ENCODE measurements around the gene HIVEP3.

Gene HIVEP3

GRCh38 chr1:41483001-41483850 lies 435.5 kb downstream of the HIVEP3 start:
- TF ChIP-seq POLR2AphosphoS5 (IDR thresholded peaks at IDR 0.05; ENCODE audit: borderline replicate concordance, low read depth, low read length) (no peak), FOXP2 (optimal IDR thresholded peaks at IDR 0.05; ENCODE audit: control extremely low read depth, extremely low read length, insufficient read depth) (no peak), EZH2 (IDR thresholded peaks at IDR 0.05) (no peak)
- no peak for DNase-seq (ENCODE audit: low read depth, low spot score)
- Histone ChIP-seq H3K27ac (peak overlapping the region; percentile 29; the same call in 1 of the 2 replicates), H3K4me3 (peak overlapping the region; percentile 52), H3K9me3 (ENCODE audit: low read depth, low read length) (no peaks in the 10 kb centered on the region), H3K36me3 (ENCODE audit: insufficient read depth, low read length) (no peaks in the 10 kb centered on the region), H3K9ac (ENCODE audit: insufficient read length) (no peak overlapping the region)

- Histone ChIP-seq H3K4me3 (peak overlapping the region; percentile 52), H3K9ac (ENCODE audit: insufficient read length) (no peak overlapping the region), H3K9me3 (ENCODE audit: low read depth, low read length) (no peaks in the 10 kb centered on the region), H3K36me3 (ENCODE audit: insufficient read depth, low read length) (no peaks in the 10 kb centered on the region), H3K27ac (no peak overlapping the region)
- TF ChIP-seq EZH2 (IDR thresholded peaks at IDR 0.05) (no peak), POLR2AphosphoS5 (IDR thresholded peaks at IDR 0.05; ENCODE audit: borderline replicate concordance, low read depth, low read length) (no peak), FOXP2 (optimal IDR thresholded peaks at IDR 0.05; ENCODE audit: control extremely low read depth, extremely low read length, insufficient read depth) (no peak)
- DNase-seq (ENCODE audit: low read depth, low spot score): no peak
These were observed 436.5 kb downstream of the HIVEP3 start for GRCh38 chr1:41482001-41482765.

GRCh38 chr1:41481109-41481775 lies 437.5 kb downstream of the HIVEP3 start:
- no peak for TF ChIP-seq EZH2 (IDR thresholded peaks at IDR 0.05)
- TF ChIP-seq FOXP2 (optimal IDR thresholded peaks at IDR 0.05; ENCODE audit: control extremely low read depth, extremely low read length, insufficient read depth): no peak
- no peak for TF ChIP-seq POLR2AphosphoS5 (IDR thresholded peaks at IDR 0.05; ENCODE audit: borderline replicate concordance, low read depth, low read length)
- DNase-seq (ENCODE audit: low read depth, low spot score): no peak

GRCh38 chr1:41480204-41481108 lies 438.3 kb downstream of the HIVEP3 start:
- no peak for TF ChIP-seq POLR2AphosphoS5 (IDR thresholded peaks at IDR 0.05; ENCODE audit: borderline replicate concordance, low read depth, low read length)
- no peak for TF ChIP-seq EZH2 (IDR thresholded peaks at IDR 0.05)
- TF ChIP-seq FOXP2 (optimal IDR thresholded peaks at IDR 0.05; ENCODE audit: control extremely low read depth, extremely low read length, insufficient read depth): no peak
- Histone ChIP-seq H3K4me3 (no peak overlapping the region), H3K9ac (ENCODE audit: insufficient read length) (no peak overlapping the region), H3K27ac (no peak overlapping the region), H3K9me3 (ENCODE audit: low read depth, low read length) (no peaks in the 10 kb centered on the region), H3K36me3 (ENCODE audit: insufficient read depth, low read length) (no peaks in the 10 kb centered on the region)
- no peak for DNase-seq (ENCODE audit: low read depth, low spot score)

More at GRCh38 chr1:41481109-41481775, 437.5 kb downstream of the HIVEP3 start:
- no peak overlapping the region for H3K27ac ChIP-seq
- no peak overlapping the region for H3K9ac ChIP-seq (ENCODE audit: insufficient read length)
- no peaks in the 10 kb centered on the region for H3K9me3 ChIP-seq (ENCODE audit: low read depth, low read length)
- no peak overlapping the region for H3K4me3 ChIP-seq
- H3K36me3 ChIP-seq (ENCODE audit: insufficient read depth, low read length): no peaks in the 10 kb centered on the region

GRCh38 chr1:41479808-41480160 lies 438.9 kb downstream of the HIVEP3 start:
- TF ChIP-seq EZH2 (IDR thresholded peaks at IDR 0.05) (no peak), FOXP2 (optimal IDR thresholded peaks at IDR 0.05; ENCODE audit: control extremely low read depth, extremely low read length, insufficient read depth) (no peak), POLR2AphosphoS5 (IDR thresholded peaks at IDR 0.05; ENCODE audit: borderline replicate concordance, low read depth, low read length) (no peak)
- Histone ChIP-seq H3K4me3 (no peak overlapping the region), H3K9ac (ENCODE audit: insufficient read length) (no peak overlapping the region), H3K36me3 (ENCODE audit: insufficient read depth, low read length) (no peaks in the 10 kb centered on the region), H3K27ac (no peak overlapping the region), H3K9me3 (ENCODE audit: low read depth, low read length) (no peaks in the 10 kb centered on the region)
- DNase-seq (ENCODE audit: low read depth, low spot score): no peak

GRCh38 chr1:41479000-41479807 lies 439.5 kb downstream of the HIVEP3 start:
- Histone ChIP-seq H3K9me3 (ENCODE audit: low read depth, low read length) (no peaks in the 10 kb centered on the region), H3K36me3 (ENCODE audit: insufficient read depth, low read length) (no peaks in the 10 kb centered on the region), H3K9ac (ENCODE audit: insufficient read length) (no peak overlapping the region), H3K27ac (no peak overlapping the region), H3K4me3 (no peak overlapping the region)
- DNase-seq (ENCODE audit: low read depth, low spot score): no peak
- TF ChIP-seq POLR2AphosphoS5 (IDR thresholded peaks at IDR 0.05; ENCODE audit: borderline replicate concordance, low read depth, low read length) (no peak), EZH2 (IDR thresholded peaks at IDR 0.05) (no peak), FOXP2 (optimal IDR thresholded peaks at IDR 0.05; ENCODE audit: control extremely low read depth, extremely low read length, insufficient read depth) (no peak)
